Measurements from ENCODE around the gene CACNA1C.

GRCh38 chr12:2260441-2260840 lies 207.7 kb downstream of the CACNA1C start:
- TF ChIP-seq CTCF (conservative IDR thresholded peaks at IDR 0.05 in 1 of 2, IDR thresholded peaks at IDR 0.05 in 1 of 2; ENCODE audit: low read depth in 1 of 2, low read length in 2 of 2) (no peak), EZH2 (IDR thresholded peaks at IDR 0.05; ENCODE audit: low read length, missing control alignments) (no peak)
